Measurements from ENCODE around the gene RGS5.

Gene RGS5

GRCh38 chr1:163178628-163179027 lies 24.1 kb downstream of the RGS5 start:
- no peaks in the 10 kb centered on the region for H4K20me1 ChIP-seq (ENCODE audit: control insufficient read depth, insufficient read depth, low read depth, low read length)
- no peaks in the 10 kb centered on the region for H3K36me3 ChIP-seq (ENCODE audit: control insufficient read depth, low read length)

DNA sequence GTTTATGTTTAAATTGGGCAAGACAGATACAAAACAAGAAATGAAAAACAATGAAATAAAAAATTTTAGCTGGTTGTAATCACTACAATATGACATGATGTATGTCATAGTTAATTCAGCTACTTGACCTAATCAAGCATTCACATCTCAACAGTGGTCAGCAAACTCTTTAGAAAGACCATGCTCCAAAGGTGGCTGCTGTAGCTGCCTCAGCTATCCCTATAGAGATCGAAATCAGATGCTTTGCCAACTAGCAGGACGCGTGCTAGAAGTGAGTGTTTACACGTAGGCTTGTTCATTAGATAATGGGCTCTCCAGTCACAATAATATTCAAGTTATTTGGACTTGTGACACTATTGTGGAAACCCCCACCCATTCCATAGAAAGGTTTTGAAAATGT lies 25.9 kb downstream of the RGS5 start:
- peaks cover 7% of the 10 kb centered on the region for H3K4me1 ChIP-seq (ENCODE audit: control insufficient read depth, low read length)
- H3K4me2 ChIP-seq (ENCODE audit: low read length) = no peak overlapping the region
- H3K36me3 ChIP-seq (ENCODE audit: control insufficient read depth, low read length) = no peaks in the 10 kb centered on the region

More at GRCh38 chr1:163178628-163179027, 24.1 kb downstream of the RGS5 start:
- H3K27me3 ChIP-seq (ENCODE audit: control insufficient read depth, low read length) = no peaks in the 10 kb centered on the region
- TF ChIP-seq EZH2phosphoT487 (IDR thresholded peaks at IDR 0.05; ENCODE audit: borderline replicate concordance, low read length) (no peak), CTCF (IDR thresholded peaks at IDR 0.05; ENCODE audit: low read depth, low read length, poor library complexity, severe bottlenecking) (no peak)
- no peak overlapping the region for H3K27ac ChIP-seq (ENCODE audit: low read depth, low read length)
- H3K4me3 ChIP-seq (ENCODE audit: low read length) = no peak overlapping the region
- no peak overlapping the region for H3K4me2 ChIP-seq (ENCODE audit: low read length)
- H3F3A ChIP-seq (ENCODE audit: control insufficient read depth, insufficient read depth) = no peaks in the 10 kb centered on the region
- H3K9me3 ChIP-seq (ENCODE audit: control insufficient read depth, insufficient read depth, low read length) = no peaks in the 10 kb centered on the region
- no peaks in the 10 kb centered on the region for H3K79me2 ChIP-seq (ENCODE audit: control insufficient read depth, low read length)
- no peaks in the 10 kb centered on the region for H3K9me2 ChIP-seq (replicated peaks; ENCODE audit: control insufficient read depth, low read length)
- no peaks in the 10 kb centered on the region for H3K4me1 ChIP-seq (ENCODE audit: control insufficient read depth, low read length)

GRCh38 chr1:163174524-163175437 lies 27.9 kb downstream of the RGS5 start:
- Histone ChIP-seq H3K27me3 (ENCODE audit: control insufficient read depth, low read length) (no peaks in the 10 kb centered on the region), H3K36me3 (ENCODE audit: control insufficient read depth, low read length) (no peaks in the 10 kb centered on the region), H3K27ac (ENCODE audit: low read depth, low read length) (no peak overlapping the region), H4K20me1 (ENCODE audit: control insufficient read depth, insufficient read depth, low read depth, low read length) (no peaks in the 10 kb centered on the region), H3K4me2 (ENCODE audit: low read length) (no peak overlapping the region), H3K9me3 (ENCODE audit: control insufficient read depth, insufficient read depth, low read length) (no peaks in the 10 kb centered on the region), H3K4me1 (ENCODE audit: control insufficient read depth, low read length) (peaks cover 7% of the 10 kb centered on the region), H3K79me2 (ENCODE audit: control insufficient read depth, low read length) (no peaks in the 10 kb centered on the region), H3K9me2 (replicated peaks; ENCODE audit: control insufficient read depth, low read length) (no peaks in the 10 kb centered on the region), H3K4me3 (ENCODE audit: low read length) (no peak overlapping the region), H3F3A (ENCODE audit: control insufficient read depth, insufficient read depth) (no peaks in the 10 kb centered on the region)
- TF ChIP-seq CTCF (IDR thresholded peaks at IDR 0.05; ENCODE audit: low read depth, low read length, poor library complexity, severe bottlenecking) = peak; percentile 94
- no peak for TF ChIP-seq EZH2phosphoT487 (IDR thresholded peaks at IDR 0.05; ENCODE audit: borderline replicate concordance, low read length)

More for the DNA sequence above, 25.9 kb downstream of the RGS5 start:
- no peaks in the 10 kb centered on the region for H3K9me2 ChIP-seq (replicated peaks; ENCODE audit: control insufficient read depth, low read length)
- H3K27me3 ChIP-seq (ENCODE audit: control insufficient read depth, low read length) = no peaks in the 10 kb centered on the region
- H3K9me3 ChIP-seq (ENCODE audit: control insufficient read depth, insufficient read depth, low read length) = no peaks in the 10 kb centered on the region
- H3K27ac ChIP-seq (ENCODE audit: low read depth, low read length) = no peak overlapping the region
- no peak for TF ChIP-seq EZH2phosphoT487 (IDR thresholded peaks at IDR 0.05; ENCODE audit: borderline replicate concordance, low read length)
- TF ChIP-seq CTCF (IDR thresholded peaks at IDR 0.05; ENCODE audit: low read depth, low read length, poor library complexity, severe bottlenecking) = no peak
- H3F3A ChIP-seq (ENCODE audit: control insufficient read depth, insufficient read depth) = no peaks in the 10 kb centered on the region
- no peaks in the 10 kb centered on the region for H4K20me1 ChIP-seq (ENCODE audit: control insufficient read depth, insufficient read depth, low read depth, low read length)
- no peak overlapping the region for H3K4me3 ChIP-seq (ENCODE audit: low read length)
- no peaks in the 10 kb centered on the region for H3K79me2 ChIP-seq (ENCODE audit: control insufficient read depth, low read length)
